HepG2 (cell line): ENCODE measurements around the gene CTDNEP1. TPM values are rescaled to one million over a fixed set of nuclear protein-coding genes. Genes with fewer than 3 reads are reported as not detected.
A peak's percentile ranks its signal among the peaks of the same experiment; 100 is the strongest.

Source experiments
- ATAC-seq: fragments of 200-7000 bp; cut with Tn5 transposase; 3 replicates; pipeline ENCODE4 v1.9.1; 2020; ENCODE audit warnings: mild to moderate bottlenecking, moderate library complexity
- BruUV-seq: library from RNA; stranded (reverse); fragments of 400-500 nt; replicated peaks from 2 replicates; lab custom pipeline; 2021; lab: Mats Ljungman, UMichigan
- CTCF ChIA-PET: fragments of 300-600 bp; formaldehyde crosslinking; extraction: SDS; loops from one replicate; lab custom pipeline; 2021; ENCODE audit warnings: low total read pairs, inconsistent platforms, low intra/inter-chr PET ratio; lab: Yijun Ruan, JAX
- POLR2A ChIA-PET: fragments of 350-600 bp; sonication (Branson Sonifier 250); formaldehyde crosslinking; loops from one replicate; lab custom pipeline; 2020; ENCODE audit warnings: antibody characterized with exemption, inconsistent platforms; lab: Yijun Ruan, JAX
- DNase-seq: peaks from one replicate; pipeline ENCODE4 v3.0.0-alpha.2; 2015; ENCODE audit warnings: low spot score
- FAIRE-seq: peaks from 3 replicates; lab custom pipeline; 2011; peaks lifted over from hg19 to GRCh38; lab: Jason Lieb, UNC
- H2AFZ ChIP-seq: one replicate; pipeline ENCODE4 v1.6.1; 2011; ENCODE audit warnings: low read length, inconsistent platforms
- H3K27ac ChIP-seq: fragments of 300-600 bp; 3 replicates; pipeline ENCODE4 v1.8.0; 2011; ENCODE audit warnings: mixed run types, mild to moderate bottlenecking, mixed read lengths, low read length, inconsistent platforms; ENCODE audit not compliant: insufficient read depth; ENCODE audit errors: extremely low read length
- H3K27me3 ChIP-seq, 2 experiments: fragments of 200-600 bp in 1 of 2; 2 replicates in 1 of 2; 3 replicates in 1 of 2; pipeline versions ENCODE4 v1.6.0 to v1.8.0; 2011; ENCODE audit warnings: low read length in 2 of 2, mild to moderate bottlenecking in 2 of 2, moderate library complexity in 2 of 2, inconsistent platforms in 1 of 2; ENCODE audit not compliant: insufficient read depth in 2 of 2, control insufficient read depth in 1 of 2
- H3K36me3 ChIP-seq, 2 experiments: fragments of 200-600 bp in 1 of 2; replicated peaks in 1 of 2; 2 replicates in 1 of 2; 3 replicates in 1 of 2; pipeline versions ENCODE4 v1.5.1 to v1.8.0; 2011; ENCODE audit warnings: low read length in 2 of 2, inconsistent platforms in 1 of 2; ENCODE audit not compliant: insufficient read depth in 2 of 2, control insufficient read depth in 1 of 2
- H3K4me1 ChIP-seq: 2 replicates; pipeline ENCODE4 v1.5.1; 2012; ENCODE audit warnings: low read length, inconsistent platforms; ENCODE audit not compliant: insufficient read depth
- H3K4me2 ChIP-seq: 2 replicates; pipeline ENCODE4 v1.6.0; 2011; ENCODE audit warnings: low read depth, low read length, inconsistent platforms
- H3K4me3 ChIP-seq, 3 experiments: fragments of 200-600 bp in 1 of 3; sonication (generic), shearing (Covaris generic) in 1 of 3; replicated peaks in 1 of 3; 2 replicates each; pipeline ENCODE4 v1.5.1; 2011 to 2016; ENCODE audit warnings: low read length in 3 of 3, inconsistent platforms in 2 of 3, low read depth in 2 of 3, mild to moderate bottlenecking in 2 of 3, control low read depth in 1 of 3, mixed read lengths in 1 of 3; ENCODE audit not compliant: insufficient read depth in 1 of 3
- H3K79me2 ChIP-seq: one replicate; pipeline ENCODE4 v1.6.1; 2011; ENCODE audit warnings: low read length, inconsistent platforms; ENCODE audit not compliant: insufficient read depth
- H3K9ac ChIP-seq: 2 replicates; pipeline ENCODE4 v1.6.0; 2011; ENCODE audit warnings: mild to moderate bottlenecking, low read depth, low read length, inconsistent platforms; ENCODE audit not compliant: insufficient read depth
- H3K9me3 ChIP-seq: 2 replicates; pipeline ENCODE4 v1.5.1; 2012; ENCODE audit warnings: mild to moderate bottlenecking, low read length
- H4K20me1 ChIP-seq: 2 replicates; pipeline ENCODE4 v1.6.0; 2011; ENCODE audit warnings: inconsistent platforms, mild to moderate bottlenecking, low read length, moderate library complexity; ENCODE audit not compliant: insufficient read depth
- ISX ChIP-seq: sonication (generic); formaldehyde crosslinking; conservative IDR thresholded peaks from 2 replicates; pipeline ENCODE4 v1.5.0; 2020; ENCODE audit warnings: missing genetic modification reagents
- KDM5B ChIP-seq: sonication (generic); formaldehyde crosslinking; IDR thresholded peaks from 2 replicates; pipeline ENCODE4 v1.4.0; 2020; ENCODE audit warnings: missing genetic modification reagents, mild to moderate bottlenecking, borderline replicate concordance
- POLR2G ChIP-seq: fragments of 200-400 bp; formaldehyde crosslinking; IDR thresholded peaks from 2 replicates; pipeline ENCODE4 v1.6.1; 2018; ENCODE audit warnings: mild to moderate bottlenecking, low read depth, low read length, moderate library complexity
- ZC3H4 ChIP-seq: sonication (generic); formaldehyde crosslinking; IDR thresholded peaks from 2 replicates; pipeline ENCODE4 v1.4.0; 2020; ENCODE audit warnings: missing genetic modification reagents, borderline replicate concordance
- ZFP1 ChIP-seq: IDR thresholded peaks from 2 replicates; pipeline ENCODE4 v1.6.1; 2016
- ZNF143 ChIP-seq: sonication (generic); formaldehyde crosslinking; IDR thresholded peaks from 2 replicates; pipeline ENCODE4 v1.4.0; 2020; ENCODE audit warnings: missing genetic modification reagents
- ZNF44 ChIP-seq: sonication (generic); formaldehyde crosslinking; IDR thresholded peaks from 2 replicates; pipeline ENCODE4 v1.5.1; 2020; ENCODE audit warnings: mild to moderate bottlenecking, missing genetic modification reagents
- ZNF724P ChIP-seq: sonication (generic); formaldehyde crosslinking; IDR thresholded peaks from 2 replicates; pipeline ENCODE4 v1.8.0; 2022; ENCODE audit warnings: missing genetic modification reagents, borderline replicate concordance
- WGBS: methylation state at CpG from one replicate; pipeline ENCODE4 v1.1.6; 2017; ENCODE audit warnings: low lambda C conversion rate; 5-methylcytosine and 5-hydroxymethylcytosine counted together
- in situ Hi-C: cut with HindIII; loops from 2 replicates; pipeline ENCODE4 v1.10.0; 2017; ENCODE audit warnings: low pct_unique_long_range_greater_than_20kb; ENCODE audit not compliant: extremely low pct_ligation_motif_present
- intact Hi-C: fragments of 100-400 bp; cut with micrococcal nuclease; formaldehyde crosslinking; loops from one replicate; pipeline ENCODE4 v1.10.0; 2022; ENCODE audit not compliant: unreplicated experiment
- polyA plus RNA-seq, 8 experiments: library from polyadenylated mRNA; depleted of rRNA in 3 of 8; stranded (reverse) in 7 of 8; unstranded in 1 of 8; fragments of >200 nt; fragmentation: Illumina TruSeq in 4 of 8; extraction: Trizol in 4 of 8; gene quantifications; 2 replicates each; pipeline versions ENCODE4 v1.2.1 to v1.2.3, GENCODE V29; 2011 to 2016; ENCODE audit warnings: low read depth in 4 of 8, missing spikeins in 1 of 8, mixed read lengths in 1 of 8; ENCODE audit not compliant: insufficient read depth in 1 of 8
- total RNA-seq, 5 experiments: library from RNA; depleted of rRNA; stranded (reverse); fragments of >200 nt; fragmentation: Illumina TruSeq; extraction: Trizol; gene quantifications; 2 replicates each; pipeline ENCODE4 v1.2.3, GENCODE V29; 2016; ENCODE audit warnings: low read depth in 1 of 5
- TF ChIP-seq, protein P1 (sequence below): IDR thresholded peaks from 2 replicates; pipeline ENCODE4 v1.6.1; 2012; ENCODE audit warnings: inconsistent platforms
- TF ChIP-seq, protein P2 (sequence below): sonication (generic); formaldehyde crosslinking; IDR thresholded peaks from 2 replicates; pipeline ENCODE4 v1.5.0; 2020; ENCODE audit warnings: mild to moderate bottlenecking, missing genetic modification reagents
- TF ChIP-seq, protein P3 (sequence below): sonication (generic); formaldehyde crosslinking; IDR thresholded peaks from 2 replicates; pipeline ENCODE4 v1.5.1; 2020; ENCODE audit warnings: mild to moderate bottlenecking, missing genetic modification reagents, moderate library complexity

The CTDNEP1 gene
- total and polyA plus RNA-seq, 2 of the 13 experiments (the other 11 are each of a cell fraction or from before 2014, with no cell fraction given) = 19.8 to 118 TPM

DNA sequence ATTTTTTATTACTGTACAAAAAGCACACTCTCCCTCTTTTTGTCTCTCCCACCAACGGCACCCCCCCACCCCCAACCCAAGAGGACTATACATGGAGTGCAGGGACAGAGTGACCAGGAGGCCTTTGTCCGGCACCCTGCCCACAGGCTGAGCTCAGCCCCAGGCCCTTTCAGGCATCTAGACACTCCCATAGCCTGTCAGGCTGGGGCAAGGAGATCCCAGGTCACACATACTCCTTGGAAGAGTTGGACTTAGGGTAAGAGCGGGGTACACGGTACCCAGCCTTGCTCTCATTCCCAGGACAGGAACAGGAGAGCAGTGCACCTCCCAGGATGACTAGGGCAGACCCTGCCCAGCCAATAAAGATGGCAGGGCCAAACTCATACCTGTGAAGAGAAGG is 8.6 kb upstream of the CTDNEP1 start:
- H3K9me3 ChIP-seq = no peaks in the 10 kb centered on the region
- H4K20me1 ChIP-seq = no peaks in the 10 kb centered on the region
- DNase-seq (no peak), ATAC-seq (no peak), FAIRE-seq (no peak)
- BruUV-seq = no TSS peak
- H3K4me3 ChIP-seq = no peak overlapping the region
- ChIA-PET CTCF (no interaction called here), POLR2A (interaction anchor here (1.0 to 3.5 kb wide), 3 partner anchors 10 to 26 kb away, joined by 4 to 35 read pairs (median 5); partner anchors contain the start of genes DVL2, GABARAP and PHF23)
- no peak overlapping the region for H2AFZ ChIP-seq
- H3K79me2 ChIP-seq = no peaks in the 10 kb centered on the region
- H3K9ac ChIP-seq = no peak overlapping the region
- in situ Hi-C loops (no loop called here), intact Hi-C loops (no loop called here)
- peaks cover 2 to 3% of the 10 kb centered on the region in 2 experiments; a peak in 3 of 5 replicates for H3K36me3 ChIP-seq
- TF ChIP-seq, protein P1, sequence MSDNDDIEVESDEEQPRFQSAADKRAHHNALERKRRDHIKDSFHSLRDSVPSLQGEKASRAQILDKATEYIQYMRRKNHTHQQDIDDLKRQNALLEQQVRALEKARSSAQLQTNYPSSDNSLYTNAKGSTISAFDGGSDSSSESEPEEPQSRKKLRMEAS = no peak
- TF ChIP-seq POLR2G = 0 out of 2 replicates have a peak, but pooled peaks have one; percentile 60
- TF ChIP-seq ZNF143 = no peak
- TF ChIP-seq, protein P2, sequence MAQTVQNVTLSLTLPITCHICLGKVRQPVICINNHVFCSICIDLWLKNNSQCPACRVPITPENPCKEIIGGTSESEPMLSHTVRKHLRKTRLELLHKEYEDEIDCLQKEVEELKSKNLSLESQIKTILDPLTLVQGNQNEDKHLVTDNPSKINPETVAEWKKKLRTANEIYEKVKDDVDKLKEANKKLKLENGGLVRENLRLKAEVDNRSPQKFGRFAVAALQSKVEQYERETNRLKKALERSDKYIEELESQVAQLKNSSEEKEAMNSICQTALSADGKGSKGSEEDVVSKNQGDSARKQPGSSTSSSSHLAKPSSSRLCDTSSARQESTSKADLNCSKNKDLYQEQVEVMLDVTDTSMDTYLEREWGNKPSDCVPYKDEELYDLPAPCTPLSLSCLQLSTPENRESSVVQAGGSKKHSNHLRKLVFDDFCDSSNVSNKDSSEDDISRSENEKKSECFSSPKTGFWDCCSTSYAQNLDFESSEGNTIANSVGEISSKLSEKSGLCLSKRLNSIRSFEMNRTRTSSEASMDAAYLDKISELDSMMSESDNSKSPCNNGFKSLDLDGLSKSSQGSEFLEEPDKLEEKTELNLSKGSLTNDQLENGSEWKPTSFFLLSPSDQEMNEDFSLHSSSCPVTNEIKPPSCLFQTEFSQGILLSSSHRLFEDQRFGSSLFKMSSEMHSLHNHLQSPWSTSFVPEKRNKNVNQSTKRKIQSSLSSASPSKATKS = no peak
- WGBS = 94% methylated on average over 3 of the region's 4 CpGs
- H3K4me2 ChIP-seq = no peak overlapping the region
- H3K27ac ChIP-seq = no peak overlapping the region
- H3K4me1 ChIP-seq = peaks cover 59% of the 10 kb centered on the region
- H3K27me3 ChIP-seq = no peaks in the 10 kb centered on the region

DNA sequence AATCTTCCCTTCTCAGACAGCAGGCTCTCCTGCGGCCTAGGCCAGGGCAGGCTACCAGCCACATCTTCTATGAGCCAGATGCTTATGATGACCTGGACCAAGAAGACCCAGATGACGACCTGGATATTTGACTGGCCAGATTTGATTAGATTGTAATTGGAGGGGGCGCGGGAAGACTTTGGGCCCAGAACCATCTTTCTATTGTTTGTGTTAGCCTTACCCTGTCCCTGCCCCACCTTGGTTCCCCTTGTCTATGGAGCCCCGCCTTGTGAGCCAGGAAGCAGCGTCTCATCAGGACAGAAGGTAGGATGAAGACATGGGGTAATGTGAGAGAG is 8.0 kb upstream of the CTDNEP1 start:
- Histone ChIP-seq H2AFZ (no peak overlapping the region), H3K4me1 (peaks cover 53% of the 10 kb centered on the region), H3K27ac (peak overlapping the region; percentile 70), H4K20me1 (no peaks in the 10 kb centered on the region), H3K4me3 (peak overlapping the region in 1 of 3 experiments; percentile 50; a peak in 2 of 6 replicates), H3K4me2 (peak overlapping the region; percentile 77), H3K9me3 (no peaks in the 10 kb centered on the region), H3K79me2 (peaks cover 2% of the 10 kb centered on the region), H3K9ac (peak overlapping the region; percentile 43; the same call in 1 of the 2 replicates), H3K27me3 (no peaks in the 10 kb centered on the region), H3K36me3 (peaks cover 4 to 9% of the 10 kb centered on the region in 2 experiments; a peak in 4 of 5 replicates)
- 91% methylated on average over 5 of the region's 6 CpGs for WGBS
- TF ChIP-seq ZFP1 (CRISPR knock-in tag) (no peak), ISX (CRISPR knock-in tag) (no peak), KDM5B (CRISPR knock-in tag) (0 out of 2 replicates have a peak, but pooled peaks have one; percentile 4), ZC3H4 (CRISPR knock-in tag) (0 out of 2 replicates have a peak, but pooled peaks have one; percentile 17), ZNF724P (CRISPR knock-in tag) (no peak), ZNF44 (CRISPR knock-in tag) (0 out of 2 replicates have a peak, but pooled peaks have one; percentile 0)
- TF ChIP-seq, protein P3, sequence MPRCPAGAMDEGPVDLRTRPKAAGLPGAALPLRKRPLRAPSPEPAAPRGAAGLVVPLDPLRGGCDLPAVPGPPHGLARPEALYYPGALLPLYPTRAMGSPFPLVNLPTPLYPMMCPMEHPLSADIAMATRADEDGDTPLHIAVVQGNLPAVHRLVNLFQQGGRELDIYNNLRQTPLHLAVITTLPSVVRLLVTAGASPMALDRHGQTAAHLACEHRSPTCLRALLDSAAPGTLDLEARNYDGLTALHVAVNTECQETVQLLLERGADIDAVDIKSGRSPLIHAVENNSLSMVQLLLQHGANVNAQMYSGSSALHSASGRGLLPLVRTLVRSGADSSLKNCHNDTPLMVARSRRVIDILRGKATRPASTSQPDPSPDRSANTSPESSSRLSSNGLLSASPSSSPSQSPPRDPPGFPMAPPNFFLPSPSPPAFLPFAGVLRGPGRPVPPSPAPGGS = peak; percentile 12; the same call in 1 of the 2 replicates
- ChIA-PET CTCF (no interaction called here), POLR2A (interaction anchor here (0.6 to 3.5 kb wide), 9 partner anchors 18 to 368 kb away, joined by 3 to 35 read pairs (median 5); partner anchors contain the start of genes DVL2, GABARAP, NEURL4 and PHF23)
- ATAC-seq = no peak
- in situ Hi-C loops = no loop called here
- no TSS peak for BruUV-seq
- no peak for DNase-seq
- no peak for FAIRE-seq
- intact Hi-C loops = no loop called here
